ENCODE results near the gene ARFRP1.

- TF ChIP-seq CTCF (IDR thresholded peaks at IDR 0.05) = no peak
- no peak for TF ChIP-seq POLR2A (IDR thresholded peaks at IDR 0.05)
These were observed 13.0 kb downstream of the ARFRP1 start for GRCh38 chr20:63694584-63695423.

Data from right lobe of liver (tissue), 4 donors.